Measurements from ENCODE around the gene HNRNPH1.

Gene HNRNPH1

DNA sequence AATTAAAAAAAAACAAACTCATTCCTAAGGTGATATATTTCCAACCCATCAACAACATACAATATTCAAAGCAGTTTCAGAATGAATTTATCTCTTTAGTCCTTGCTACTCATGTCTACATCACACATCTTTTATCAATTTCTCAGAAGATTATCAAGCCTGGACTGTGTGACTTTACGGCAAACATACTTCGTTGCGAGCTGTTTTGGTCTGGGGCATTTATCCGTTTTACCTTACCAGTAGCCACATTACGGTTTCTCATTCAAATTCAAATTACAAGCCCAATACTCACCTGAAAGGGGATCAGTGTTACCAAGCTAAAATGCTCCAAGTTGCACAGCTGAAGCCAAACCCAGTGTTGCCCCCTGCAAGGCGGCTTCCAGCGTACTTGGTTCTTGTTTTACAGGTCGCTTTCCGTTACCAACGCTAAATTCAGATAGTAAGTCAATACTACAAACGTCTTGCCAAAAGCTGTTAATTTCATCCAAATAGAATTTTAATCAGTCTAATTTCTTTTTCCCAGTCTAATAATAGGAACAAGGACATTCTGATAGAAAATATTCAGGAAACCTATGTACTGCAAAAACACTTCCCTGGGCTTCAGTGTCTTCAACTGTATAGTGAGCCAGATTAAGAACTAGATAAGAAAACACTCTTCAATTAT is 1.8 kb downstream of the HNRNPH1 start:
- no peak for DNase-seq

DNA sequence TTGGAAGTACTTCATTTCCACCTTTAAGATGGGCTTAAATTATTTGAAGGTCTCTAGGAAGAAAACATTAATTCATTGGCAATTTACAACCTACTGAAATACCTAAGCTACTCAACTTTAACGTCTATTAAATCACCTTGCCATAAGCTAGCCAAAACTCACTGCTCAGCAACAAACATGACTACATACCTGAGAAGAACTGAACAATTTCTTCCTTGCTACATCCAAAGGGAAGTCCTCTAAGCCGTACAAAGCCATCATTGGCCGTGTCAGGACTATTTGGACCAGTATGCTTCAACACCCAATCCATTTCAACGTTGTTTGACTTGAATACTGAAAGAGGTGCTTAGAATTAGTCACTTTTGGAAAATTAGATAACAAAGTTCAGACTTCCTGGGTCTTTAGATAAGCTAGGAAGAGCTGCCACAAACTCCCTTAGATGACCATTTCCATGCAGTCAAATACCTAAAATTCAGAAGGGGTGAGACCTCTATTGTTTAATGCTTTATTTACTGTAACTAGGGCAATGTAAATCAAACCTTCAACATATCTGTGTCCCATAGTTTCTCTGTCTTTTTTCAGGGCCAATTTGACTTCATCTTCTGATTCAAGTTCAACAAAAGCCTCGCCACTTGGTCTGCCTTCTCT is 2.6 kb downstream of the HNRNPH1 start:
- no peak for DNase-seq

DNA sequence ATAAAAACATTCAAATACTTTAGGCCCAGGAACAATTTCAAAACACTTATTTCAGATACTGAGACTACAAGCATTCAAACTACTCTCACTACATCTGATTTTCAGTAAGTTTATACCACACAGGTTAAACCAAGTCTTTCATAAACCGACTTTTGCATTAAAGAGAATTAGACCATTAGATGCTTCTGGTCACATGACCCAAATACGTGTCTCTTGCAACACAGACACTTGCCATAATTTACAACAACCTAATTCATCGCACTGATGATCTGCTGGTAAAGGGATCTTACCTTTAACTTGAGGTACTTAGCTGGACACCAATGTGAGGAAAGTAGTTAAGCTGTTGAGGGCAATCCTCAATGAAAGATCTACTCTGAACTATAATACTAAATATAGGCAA is 3.2 kb downstream of the HNRNPH1 start:
- DNase-seq: no peak

DNA sequence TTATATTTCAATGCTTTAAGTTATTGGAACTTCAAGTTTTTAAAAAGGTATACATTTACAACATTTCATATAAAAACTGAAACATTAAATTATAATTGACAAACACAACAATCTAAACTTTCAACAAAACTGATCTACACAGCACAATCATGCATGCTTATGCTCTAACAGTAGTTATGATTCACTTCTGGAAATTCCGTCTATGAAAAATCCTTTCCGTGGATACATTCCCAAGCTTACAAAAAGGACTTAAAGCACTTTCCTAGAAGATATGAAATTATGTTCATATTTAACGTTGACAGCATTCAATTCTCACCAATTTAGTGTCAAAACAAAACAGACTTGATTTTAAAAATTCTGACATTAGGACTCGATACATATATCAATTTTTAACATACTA is 3.7 kb downstream of the HNRNPH1 start:
- no peak for DNase-seq

DNA sequence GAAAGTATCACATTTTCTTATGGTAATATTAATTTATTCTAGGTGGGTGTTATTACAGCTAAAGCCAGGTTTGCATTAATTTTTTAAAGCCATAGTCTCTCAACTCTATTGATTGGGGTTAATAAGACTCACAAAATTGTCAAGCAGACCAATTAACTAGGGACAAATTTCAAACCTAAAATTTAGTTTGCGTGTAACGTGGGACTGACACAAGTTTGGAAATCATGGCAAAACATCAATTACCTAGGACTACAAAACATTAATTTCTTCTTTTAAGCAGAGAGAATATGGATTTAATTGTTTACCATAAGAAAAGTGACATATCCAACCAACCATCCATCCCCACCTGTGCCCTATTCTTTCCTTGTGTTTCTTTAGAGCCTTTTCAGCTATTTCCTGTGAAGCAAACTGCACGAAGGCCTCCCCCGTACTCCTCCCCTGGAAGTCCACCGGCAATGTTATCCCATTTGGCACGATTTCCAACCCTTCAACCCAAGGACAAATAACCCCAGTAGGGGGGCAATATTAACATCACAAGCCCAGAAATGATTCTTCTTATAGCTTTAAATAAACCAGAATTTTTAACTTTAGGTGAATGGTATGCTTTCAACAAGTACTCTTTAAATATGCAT is 4.4 kb downstream of the HNRNPH1 start:
- DNase-seq: no peak

DNA sequence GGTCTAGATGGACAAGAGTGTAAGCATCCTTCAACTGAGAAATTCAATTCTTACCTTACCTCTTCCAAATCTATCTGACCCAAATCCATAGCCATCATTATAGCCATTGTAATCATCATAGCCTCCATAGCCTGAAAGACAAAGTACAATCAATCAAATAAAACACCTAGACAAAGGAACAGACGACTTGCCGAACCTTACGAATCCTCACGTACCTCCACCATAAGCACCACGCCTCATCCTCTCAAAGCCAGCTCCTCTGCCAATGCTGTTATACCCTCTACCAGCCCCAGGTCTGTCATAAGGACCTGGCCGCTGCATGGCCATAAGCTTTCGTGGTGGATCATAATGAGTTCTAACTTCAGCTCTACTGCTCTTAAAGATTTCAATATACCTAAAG is 5.5 kb downstream of the HNRNPH1 start:
- DNase-seq: no peak

DNA sequence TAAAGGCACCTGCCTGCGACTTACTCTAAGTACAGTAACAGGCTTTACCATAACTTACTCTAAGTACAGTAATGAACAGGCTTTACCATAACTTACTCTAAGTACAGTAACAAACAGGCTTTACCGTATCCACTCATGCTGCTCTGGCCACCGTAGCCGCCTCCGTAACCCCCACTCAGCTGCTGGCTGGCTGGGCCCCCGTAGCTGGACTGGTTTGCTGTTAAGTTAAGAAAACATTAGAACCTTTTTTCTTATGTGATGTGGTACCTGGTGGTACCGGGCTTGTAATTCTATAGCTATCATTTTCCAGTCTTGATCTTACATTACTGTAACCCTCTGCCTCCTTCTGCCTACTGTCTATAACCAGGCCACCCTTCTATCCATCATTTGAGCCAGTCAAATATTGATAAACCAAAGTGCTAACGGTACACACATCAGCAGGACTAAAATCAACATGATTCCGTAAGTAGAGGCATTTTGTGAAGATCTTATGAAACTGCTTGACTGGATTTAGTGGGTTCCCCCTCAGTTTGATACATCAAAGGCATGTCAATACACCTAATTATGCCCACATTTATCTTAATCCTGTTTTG is 7.4 kb downstream of the HNRNPH1 start:
- DNase-seq: no peak

DNA sequence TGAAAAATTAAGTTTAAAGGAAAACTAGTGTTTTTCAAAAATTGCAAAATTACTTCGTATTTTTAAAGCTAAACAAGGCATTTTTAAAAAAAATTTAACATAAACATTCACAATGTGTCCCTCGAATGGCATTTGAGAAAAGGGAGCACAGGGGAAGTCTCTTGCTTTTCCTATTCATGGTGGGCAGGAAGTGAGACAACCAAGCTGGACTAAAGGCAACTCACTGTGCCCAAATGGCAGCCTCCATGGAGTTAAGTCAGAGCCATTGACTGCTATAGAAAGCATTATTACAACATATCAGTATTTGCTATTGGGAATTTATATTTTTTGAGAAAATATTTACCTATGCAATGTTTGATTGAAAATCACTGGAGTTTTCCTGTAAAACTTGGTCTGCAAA is 8.3 kb downstream of the HNRNPH1 start:
- no peak for DNase-seq

DNA sequence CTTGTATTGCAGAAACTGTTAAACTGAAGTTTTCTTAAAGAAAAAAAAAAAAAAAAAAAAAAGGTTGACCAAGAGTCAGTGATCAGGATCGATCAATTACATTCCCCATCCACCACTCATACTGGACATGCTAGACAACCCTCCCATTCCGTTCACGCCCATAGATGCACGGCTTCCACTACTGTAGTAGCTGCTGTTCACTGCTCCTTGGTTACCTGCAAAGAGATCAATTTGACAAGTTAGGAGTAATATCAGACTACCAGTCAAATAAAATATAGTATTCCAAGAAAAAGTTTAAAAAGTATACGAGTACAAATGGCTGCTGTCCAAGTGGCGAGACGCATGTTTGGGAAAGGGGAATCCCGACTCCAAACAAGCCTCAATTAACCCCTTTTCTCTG is 8.7 kb downstream of the HNRNPH1 start:
- DNase-seq: no peak

DNA sequence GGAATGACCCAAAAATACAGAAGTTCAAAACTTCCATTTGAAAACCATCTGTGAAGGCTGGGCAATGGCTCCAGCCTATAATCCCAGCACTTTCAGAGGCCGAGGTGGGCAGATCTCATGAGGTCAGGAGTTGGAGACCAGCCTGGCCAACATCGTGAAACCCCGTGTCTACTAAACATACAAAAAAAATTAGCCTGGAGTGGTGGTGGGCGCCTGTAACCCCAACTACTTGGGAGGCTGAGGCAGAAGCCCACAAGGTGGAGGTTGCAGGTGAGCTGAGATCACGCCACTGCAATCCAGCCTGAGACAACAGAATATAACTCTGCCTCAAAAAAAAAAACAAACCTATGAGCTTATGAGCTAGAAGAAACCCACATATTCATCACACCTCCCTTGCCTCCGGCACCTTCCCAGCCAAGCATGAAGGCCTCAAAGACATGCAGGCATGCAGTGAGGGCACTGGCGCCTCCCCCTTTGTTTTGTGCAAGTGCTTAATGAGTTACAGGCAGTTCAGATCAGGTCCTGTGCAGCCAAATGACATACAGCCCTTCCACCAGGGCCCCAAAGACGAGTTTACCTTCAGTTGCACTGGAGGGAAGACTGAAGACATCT is 9.9 kb downstream of the HNRNPH1 start:
- no peak for DNase-seq

DNA sequence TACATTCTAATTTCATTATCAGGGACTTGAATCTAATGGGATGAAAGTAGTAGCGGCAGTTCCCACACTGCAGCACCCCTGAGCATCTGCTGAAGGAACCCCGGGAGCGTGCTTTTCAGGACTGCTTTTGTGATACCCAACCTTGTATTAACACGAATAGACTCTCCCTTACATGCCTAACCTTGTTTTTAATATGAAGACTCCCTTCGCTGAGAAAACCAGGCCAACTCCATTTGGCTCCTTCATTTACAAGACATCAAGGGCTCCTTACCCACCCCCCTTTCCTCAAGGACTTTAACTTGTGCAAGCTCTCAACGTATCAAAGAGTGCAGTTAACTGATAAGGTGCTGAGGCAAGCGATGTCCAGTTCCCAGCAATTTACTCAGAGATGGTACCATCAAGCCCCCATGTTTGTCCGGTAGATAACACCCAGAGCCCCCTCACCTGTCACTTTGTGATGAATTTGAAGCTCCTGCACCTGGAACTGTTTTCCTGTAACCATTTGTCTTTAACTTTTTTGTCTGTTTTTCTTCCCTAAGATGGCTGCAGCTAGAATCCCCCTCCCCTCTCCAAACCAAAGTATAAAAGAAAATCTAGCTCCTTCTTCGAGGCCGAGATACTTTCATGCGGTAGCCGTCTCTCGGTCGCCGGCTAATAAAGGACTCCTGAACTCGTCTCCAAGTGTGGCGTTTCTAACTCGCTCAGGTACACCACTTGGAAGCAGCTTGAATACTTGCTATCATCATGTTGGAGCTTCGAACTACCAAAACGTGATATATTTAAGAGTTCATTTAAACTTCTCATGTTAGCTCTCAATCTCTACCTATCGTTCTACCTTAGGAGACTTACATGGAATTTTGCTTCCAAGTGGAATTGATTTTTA is 10.7 kb downstream of the HNRNPH1 start:
- DNase-seq: no peak

DNA sequence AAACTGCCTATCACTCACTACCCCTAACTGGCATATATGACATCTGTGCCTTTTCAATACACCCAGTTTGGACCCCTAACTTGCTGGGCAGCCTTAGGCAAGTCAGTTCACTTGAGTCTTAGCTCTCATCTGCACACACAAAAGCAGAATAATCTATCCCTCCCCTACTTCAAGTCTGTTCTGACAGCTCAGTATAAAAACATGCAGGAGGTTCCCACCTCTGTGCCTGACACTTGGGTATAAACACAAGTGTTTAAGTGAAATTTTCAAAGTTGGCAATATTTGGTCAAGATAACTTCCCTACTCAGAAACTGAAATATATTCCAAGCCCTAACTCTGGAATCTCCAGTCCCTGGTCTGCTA is 12.6 kb downstream of the HNRNPH1 start:
- DNase-seq: no peak

DNA sequence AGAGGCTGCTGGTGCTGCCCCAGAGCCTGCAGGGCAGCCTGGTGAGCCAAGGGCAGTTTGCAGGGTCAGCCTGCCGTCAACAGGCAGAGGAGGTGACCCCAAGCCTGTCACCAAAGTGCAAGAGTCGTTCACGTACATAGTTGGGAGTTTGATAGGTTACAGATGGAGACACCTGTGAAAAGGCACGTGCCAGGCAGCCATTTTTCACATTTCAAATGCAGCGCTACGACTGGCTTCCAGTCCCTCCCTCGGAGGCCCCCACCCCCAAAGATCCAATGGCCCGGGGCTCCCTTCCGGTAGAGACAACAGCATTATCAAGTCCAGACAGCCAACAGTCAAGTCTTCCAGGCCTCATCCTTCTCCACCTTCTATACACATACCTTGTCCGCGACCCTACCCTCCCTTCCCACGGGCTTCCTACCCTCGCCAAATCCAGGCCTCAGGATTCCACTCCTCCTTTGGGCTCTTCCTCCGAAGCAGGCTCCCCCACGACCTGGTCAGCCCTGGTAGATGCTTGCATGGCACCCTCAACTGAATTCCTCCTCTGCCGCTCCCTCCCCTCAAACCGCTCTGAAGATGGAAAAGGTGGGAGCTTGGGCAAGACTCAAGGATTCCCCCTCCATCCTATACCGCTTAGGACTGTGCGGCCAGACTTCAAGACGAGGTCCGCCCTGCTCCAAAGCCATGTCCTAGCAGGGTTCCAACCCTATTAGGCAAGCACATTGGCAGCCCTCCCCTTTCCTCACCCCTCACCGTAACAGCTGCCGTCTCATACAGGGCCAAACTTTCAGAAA is 13.2 kb downstream of the HNRNPH1 start:
- DNase-seq: no peak

DNA sequence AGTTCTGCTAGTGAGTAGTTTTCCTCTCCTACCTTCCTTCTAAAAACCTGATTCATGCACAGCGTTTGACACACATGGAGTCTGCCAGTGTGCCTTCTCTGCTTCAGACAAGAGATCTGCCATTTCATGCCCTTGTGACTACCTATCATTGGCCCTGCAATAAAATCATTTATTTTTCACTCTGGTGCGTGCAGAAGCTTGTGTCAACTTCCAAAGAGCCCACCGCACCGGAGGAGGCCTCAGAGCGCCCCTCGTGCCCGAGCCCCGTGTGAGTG is 13.7 kb downstream of the HNRNPH1 start:
- no peak for DNase-seq

DNA sequence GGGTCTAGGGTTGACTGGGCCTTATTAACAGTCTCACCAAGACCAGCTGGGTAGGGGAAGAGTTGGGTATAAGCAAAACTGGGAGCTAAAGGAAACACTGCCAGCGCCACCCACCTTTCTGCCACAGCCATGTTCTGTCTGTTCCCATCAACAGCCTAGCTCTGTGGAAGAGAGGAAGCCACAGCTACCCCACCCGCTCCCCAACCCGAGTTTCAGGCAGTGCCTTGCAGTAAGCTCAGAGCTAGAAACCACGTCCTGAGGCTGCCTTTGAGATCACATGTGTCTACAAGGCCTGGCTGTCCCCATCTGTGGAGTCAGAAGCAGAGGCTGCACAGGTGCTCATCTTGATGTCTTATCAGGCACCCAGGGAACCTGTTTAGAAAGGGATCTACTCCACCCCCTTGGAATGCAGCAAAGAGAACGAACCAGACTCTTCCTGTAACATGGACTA is 15.3 kb downstream of the HNRNPH1 start:
- no peak for DNase-seq

DNA sequence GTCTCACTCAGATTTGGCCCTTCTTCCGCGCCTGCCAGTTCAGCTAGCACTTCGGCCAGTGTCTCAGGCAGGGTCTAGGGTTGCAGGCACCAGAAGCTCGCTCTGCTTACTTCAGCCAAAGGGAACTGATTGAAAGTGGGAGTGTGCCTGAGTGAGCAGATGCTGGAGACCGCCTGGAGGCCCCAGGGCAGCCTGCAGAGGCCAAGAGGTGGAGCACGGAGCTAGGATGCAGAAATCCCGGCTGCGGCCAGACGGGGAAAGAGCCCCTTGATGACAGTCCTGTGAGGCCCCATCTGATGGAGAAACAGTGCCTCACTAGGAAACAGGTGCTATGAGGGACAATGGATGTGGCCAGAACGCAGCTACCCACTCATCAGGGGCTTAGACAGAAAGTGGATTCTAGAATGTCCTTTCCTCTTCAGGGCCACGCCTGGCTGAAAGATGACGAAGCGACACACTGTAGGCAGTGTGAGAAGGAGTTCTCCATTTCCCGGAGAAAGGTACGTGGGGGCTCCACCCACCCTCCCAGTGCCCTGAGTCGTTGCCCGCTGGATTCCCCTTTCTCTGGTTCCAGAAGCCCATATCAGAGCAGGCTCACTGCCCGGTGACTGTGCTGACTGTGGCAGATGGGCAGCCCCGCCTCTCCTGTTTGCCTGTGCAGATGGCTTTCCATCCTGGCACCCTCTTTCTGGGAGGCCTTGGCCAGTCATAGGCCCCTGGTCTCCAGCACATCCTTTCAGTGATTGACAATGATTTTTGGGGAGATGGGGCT is 16.1 kb downstream of the HNRNPH1 start:
- DNase-seq: no peak

DNA sequence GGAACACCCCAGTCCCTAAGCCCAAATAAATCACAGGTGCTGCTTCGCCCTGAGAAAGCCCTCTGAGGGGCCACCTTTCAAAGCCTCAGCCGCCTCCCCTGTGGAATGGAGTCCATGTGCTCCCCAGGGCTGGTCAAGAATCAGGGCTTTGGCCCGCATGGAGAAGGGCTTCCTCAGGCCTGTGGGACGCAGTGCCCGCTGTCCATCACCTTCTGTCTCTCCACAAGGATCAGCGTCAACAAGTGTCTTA is 16.6 kb downstream of the HNRNPH1 start:
- no peak for DNase-seq

DNA sequence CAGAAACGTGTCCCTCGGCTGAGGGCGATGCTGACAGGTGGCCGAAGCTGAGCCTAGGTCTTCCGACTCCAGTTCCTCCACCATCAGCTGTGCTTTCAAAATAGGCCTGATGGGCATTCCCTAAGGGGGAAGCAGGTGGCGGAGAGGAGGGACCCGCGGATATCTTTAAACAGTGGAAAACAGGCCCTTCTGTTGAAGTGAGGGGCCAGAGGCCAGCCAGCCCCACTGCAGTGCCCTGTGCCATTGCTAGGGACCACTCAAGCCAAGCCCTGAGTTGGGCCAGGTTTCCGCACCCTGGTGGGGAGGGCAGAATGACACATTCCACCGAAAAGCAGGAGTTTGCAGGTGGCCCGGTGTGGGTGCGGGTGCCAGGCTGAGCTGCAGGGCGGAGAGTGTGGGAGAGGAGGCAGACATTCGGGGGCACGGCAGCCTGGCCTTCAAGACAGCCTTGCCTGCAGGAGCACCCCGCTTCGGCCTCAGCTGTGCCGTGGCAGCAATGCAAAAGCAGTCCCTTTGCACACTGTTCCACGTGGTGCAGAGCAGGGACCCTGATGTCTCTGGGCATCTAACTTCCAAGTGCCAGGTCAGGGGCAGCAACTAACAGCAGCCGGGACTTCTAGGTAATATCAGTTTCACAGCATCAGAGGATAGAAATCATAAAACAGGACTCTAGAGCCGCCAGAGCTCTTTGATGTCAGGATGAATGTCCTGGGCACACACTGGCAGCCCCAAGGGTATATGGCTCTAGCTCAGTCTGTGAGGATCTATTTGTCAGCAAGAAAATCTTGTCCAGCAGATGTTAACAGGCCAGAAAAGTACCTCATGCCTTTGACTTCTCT is 17.2 kb downstream of the HNRNPH1 start:
- no peak for DNase-seq

DNA sequence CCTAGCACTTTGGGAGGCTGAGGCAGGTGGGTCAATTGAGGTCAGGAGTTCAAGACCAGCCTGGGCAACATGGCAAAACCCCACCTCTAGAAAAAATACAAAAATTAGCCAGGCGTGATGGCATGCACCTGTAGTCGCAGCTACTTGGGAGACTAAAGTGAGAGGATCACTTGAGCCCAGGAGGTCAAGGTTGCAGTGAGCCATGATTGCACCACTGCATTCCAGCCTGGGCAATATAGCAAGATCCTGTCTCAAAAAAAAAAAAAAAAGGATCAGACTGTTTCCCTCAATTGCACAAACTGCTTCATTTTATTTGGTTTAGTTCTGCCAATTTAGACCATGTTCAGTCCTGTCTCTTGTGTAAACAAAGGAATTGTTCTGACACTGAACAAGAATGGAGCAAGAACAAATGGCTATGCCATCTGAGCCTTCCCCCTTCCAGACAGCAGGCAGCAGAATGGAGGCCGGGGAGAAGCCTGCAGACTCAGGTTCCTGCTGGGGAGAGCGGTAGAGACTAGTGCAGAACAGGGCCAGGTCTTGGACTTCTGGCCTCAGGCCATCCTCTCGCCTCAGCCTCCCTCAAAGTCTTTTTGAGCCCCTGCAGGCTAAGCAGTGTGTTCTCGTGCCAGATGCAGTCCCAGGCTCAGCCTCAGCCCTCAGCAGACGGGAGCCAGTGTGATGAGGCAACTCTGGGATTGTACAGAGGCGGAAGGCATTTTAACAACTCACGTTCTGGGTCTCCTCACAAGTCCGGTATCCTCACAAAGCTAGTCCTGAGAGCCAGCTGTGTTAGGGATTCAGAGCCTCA is 18.2 kb downstream of the HNRNPH1 start:
- no peak for DNase-seq

DNA sequence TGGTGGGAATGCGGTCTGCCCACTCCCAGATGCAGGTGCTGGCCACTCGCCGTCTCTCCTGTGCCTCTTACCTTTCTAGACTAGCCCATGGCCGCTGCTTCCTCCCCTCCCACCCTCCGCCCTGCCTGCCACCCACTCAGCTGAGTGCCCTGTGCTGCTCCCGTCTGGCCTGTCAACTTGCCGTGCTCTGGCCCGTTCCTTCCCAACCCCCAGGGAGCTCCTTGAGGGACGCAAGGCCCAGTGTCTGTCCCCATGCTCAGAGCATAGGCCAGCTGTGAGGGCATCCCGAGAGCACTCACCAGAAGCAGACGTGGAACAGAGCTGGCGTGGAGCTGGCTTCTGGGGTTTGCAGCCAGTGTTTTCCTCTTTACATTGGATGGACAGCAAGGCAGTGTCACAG is 20.2 kb downstream of the HNRNPH1 start:
- DNase-seq: no peak

All from NCI-H2081 treated with DMSO at 0.1 percent for 48 hours (cell line).